Measurements from ENCODE around the gene MDM4.

The MDM4 gene

GRCh38 chr1:204602871-204603542 lies 86.8 kb downstream of the MDM4 start:
- DNase-seq (ENCODE audit: low spot score) (no peak), FAIRE-seq (no peak)

DNA sequence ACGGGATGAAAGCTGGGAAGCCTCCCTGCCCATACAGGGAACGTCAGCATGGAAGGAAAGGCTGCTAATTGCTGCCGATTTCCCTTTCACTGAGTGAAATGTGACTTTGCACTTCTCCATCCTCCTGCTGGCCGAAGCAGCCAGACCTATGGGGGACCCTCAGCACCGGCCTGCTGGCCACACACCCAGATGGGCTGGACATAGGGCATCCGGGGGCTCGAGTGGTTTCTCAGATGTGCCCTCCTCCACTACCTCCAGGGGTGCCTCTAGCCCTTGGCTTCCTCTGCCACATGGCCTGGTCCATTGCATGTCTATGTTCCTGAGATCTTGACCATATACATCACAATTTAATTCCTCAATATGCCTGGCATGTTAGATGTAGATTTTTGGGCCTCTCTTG lies 89.6 kb downstream of the MDM4 start:
- FAIRE-seq (no peak), DNase-seq (ENCODE audit: low spot score) (no peak)

Measured in RCC 7860 (cell line).